Vagina (tissue), 2 donors: Measurements from ENCODE around the gene CD44. TPM values are rescaled to one million over a fixed set of nuclear protein-coding genes. Genes with fewer than 3 reads are reported as not detected.

Experiments used
- DNase-seq, 2 donors: peaks; one replicate each; pipeline ENCODE4 v3.0.0-alpha.2; 2017; ENCODE audit errors: extremely low spot score in 2 of 2
- H3K27ac ChIP-seq: fragments of 200-600 bp; sonication (generic); one replicate; pipeline ENCODE4 v1.5.1; 2019
- H3K27me3 ChIP-seq: fragments of 200-600 bp; sonication (generic); one replicate; pipeline ENCODE4 v1.5.1; 2019
- H3K36me3 ChIP-seq, 2 donors: fragments of 200-600 bp; sonication (generic); one replicate each; pipeline ENCODE4 v1.5.1; 2017 to 2019
- H3K4me1 ChIP-seq: fragments of 200-600 bp; sonication (generic); one replicate; pipeline ENCODE4 v1.5.1; 2019
- H3K4me3 ChIP-seq, 2 donors: fragments of 200-600 bp; sonication (generic); 1 replicate in 1 of 2; 2 replicates in 1 of 2; pipeline ENCODE4 v1.5.1; 2016 to 2019
- H3K9me3 ChIP-seq: fragments of 200-600 bp; sonication (generic); one replicate; pipeline ENCODE4 v1.5.1; 2019
- CTCF ChIP-seq, 3 experiments: fragments of 450-650 bp in 2 of 3; fragments of 200-600 bp in 1 of 3; sonication (generic) in 1 of 3; IDR thresholded peaks; one replicate each; pipeline ENCODE4 v1.5.1; 2017 to 2019; ENCODE audit warnings: antibody characterized with exemption in 3 of 3, mild to moderate bottlenecking in 2 of 3, moderate library complexity in 2 of 3
- POLR2A ChIP-seq, 2 donors: fragments of 450-650 bp; IDR thresholded peaks; one replicate each; pipeline ENCODE4 v1.6.1; 2017; ENCODE audit warnings: antibody characterized with exemption in 2 of 2, mild to moderate bottlenecking in 2 of 2, moderate library complexity in 2 of 2
- POLR2AphosphoS5 ChIP-seq, 2 donors: sonication (generic); formaldehyde crosslinking; IDR thresholded peaks; one replicate each; pipeline ENCODE4 v1.9.0; 2017; ENCODE audit warnings: antibody characterized with exemption in 2 of 2, mild to moderate bottlenecking in 2 of 2, low read depth in 1 of 2; ENCODE audit not compliant: insufficient read depth in 1 of 2
- intact Hi-C: fragments of 100-400 bp; cut with DNase I; formaldehyde crosslinking; loops from one replicate; pipeline ENCODE4 v1.15.1; 2023
- total RNA-seq: library from RNA; depleted of rRNA; stranded (reverse); fragments of >200 nt; gene quantifications from one replicate; pipeline ENCODE4 v1.2.3, GENCODE V29; 2016

CD44 gene
- total RNA-seq, 1 donor from 2014 or later, result 869 TPM

DNA sequence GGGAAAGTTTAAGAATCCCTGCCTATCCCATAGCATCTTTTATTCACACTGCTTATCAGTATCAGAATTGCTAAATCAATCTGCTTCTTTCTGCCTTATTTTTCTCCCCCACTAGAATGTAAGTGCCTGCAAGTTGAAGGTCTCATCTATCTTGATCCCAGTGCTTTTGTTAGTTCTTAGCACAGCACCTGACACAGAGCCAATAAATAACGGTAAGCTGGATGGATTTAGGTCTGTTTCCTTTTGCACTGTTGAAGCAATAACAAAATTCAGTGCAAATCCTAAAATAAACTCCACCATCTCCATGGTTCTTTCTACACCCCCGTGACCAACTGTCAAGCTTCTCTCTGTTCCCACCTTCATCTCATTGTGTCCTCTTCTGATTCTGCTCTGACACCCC lies 36.7 kb upstream of the CD44 start:
- TF ChIP-seq CTCF (IDR thresholded peaks at IDR 0.05) (no peak), POLR2A (IDR thresholded peaks at IDR 0.05) (no peak), POLR2AphosphoS5 (IDR thresholded peaks at IDR 0.05; ENCODE audit: insufficient read depth in 1 of 2, low read depth in 1 of 2) (no peak)
- intact Hi-C loops, result no loop called here
- DNase-seq, result no peak
- no peaks in the 10 kb centered on the region for H3K27me3 ChIP-seq
- H3K9me3 ChIP-seq, result no peaks in the 10 kb centered on the region
- H3K36me3 ChIP-seq, result no peaks in the 10 kb centered on the region
- H3K4me3 ChIP-seq, result no peak overlapping the region
- peaks cover 14% of the 10 kb centered on the region for H3K4me1 ChIP-seq
- H3K27ac ChIP-seq, result no peak overlapping the region

GRCh38 chr11:35103366-35104208 lies 35.4 kb upstream of the CD44 start:
- H3K27me3 ChIP-seq, result no peaks in the 10 kb centered on the region
- no peak for TF ChIP-seq CTCF (IDR thresholded peaks at IDR 0.05)
- no peak for TF ChIP-seq POLR2A (IDR thresholded peaks at IDR 0.05)
- no peak for TF ChIP-seq POLR2AphosphoS5 (IDR thresholded peaks at IDR 0.05; ENCODE audit: insufficient read depth in 1 of 2, low read depth in 1 of 2)
- H3K36me3 ChIP-seq, result no peaks in the 10 kb centered on the region
- intact Hi-C loops, result no loop called here
- H3K4me3 ChIP-seq, result no peak overlapping the region
- no peaks in the 10 kb centered on the region for H3K9me3 ChIP-seq
- H3K4me1 ChIP-seq, result peaks cover 14% of the 10 kb centered on the region
- no peak for DNase-seq
- H3K27ac ChIP-seq, result no peak overlapping the region

DNA sequence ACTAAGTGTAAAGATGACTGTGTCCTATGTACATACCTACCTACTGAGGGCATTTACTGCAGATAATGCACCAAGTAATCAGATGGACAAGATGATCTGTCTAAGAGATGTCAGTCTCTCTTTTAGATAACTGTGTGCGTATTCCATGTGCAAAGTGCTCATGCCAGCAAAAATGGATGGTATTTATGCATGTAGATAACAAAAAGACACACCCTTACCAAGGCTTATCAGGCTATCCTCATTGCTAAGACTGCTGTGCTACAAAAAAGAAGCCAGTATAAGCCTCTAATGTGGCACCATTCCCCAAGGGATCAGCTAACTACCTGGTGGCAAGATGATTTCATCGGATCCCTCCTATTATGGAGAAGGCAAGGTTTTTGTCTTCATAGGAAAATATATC lies 34.3 kb upstream of the CD44 start:
- DNase-seq, result no peak
- intact Hi-C loops, result no loop called here
- no peak overlapping the region for H3K4me3 ChIP-seq
- no peaks in the 10 kb centered on the region for H3K27me3 ChIP-seq
- H3K36me3 ChIP-seq, result no peaks in the 10 kb centered on the region
- H3K9me3 ChIP-seq, result no peaks in the 10 kb centered on the region
- H3K27ac ChIP-seq, result no peak overlapping the region
- peaks cover 6% of the 10 kb centered on the region for H3K4me1 ChIP-seq
- no peak for TF ChIP-seq POLR2AphosphoS5 (IDR thresholded peaks at IDR 0.05; ENCODE audit: insufficient read depth in 1 of 2, low read depth in 1 of 2)
- TF ChIP-seq POLR2A (IDR thresholded peaks at IDR 0.05), result no peak
- no peak for TF ChIP-seq CTCF (IDR thresholded peaks at IDR 0.05)

GRCh38 chr11:35105319-35106079 lies 33.5 kb upstream of the CD44 start:
- no peak overlapping the region for H3K4me3 ChIP-seq
- H3K27ac ChIP-seq, result no peak overlapping the region
- H3K36me3 ChIP-seq, result no peaks in the 10 kb centered on the region
- no peaks in the 10 kb centered on the region for H3K9me3 ChIP-seq
- TF ChIP-seq CTCF (IDR thresholded peaks at IDR 0.05), result no peak
- no peak for TF ChIP-seq POLR2A (IDR thresholded peaks at IDR 0.05)
- no peak for TF ChIP-seq POLR2AphosphoS5 (IDR thresholded peaks at IDR 0.05; ENCODE audit: insufficient read depth in 1 of 2, low read depth in 1 of 2)
- no peak for DNase-seq
- intact Hi-C loops, result no loop called here
- H3K27me3 ChIP-seq, result no peaks in the 10 kb centered on the region
- H3K4me1 ChIP-seq, result peaks cover 3% of the 10 kb centered on the region

- Histone ChIP-seq H3K4me3 (no peak overlapping the region), H3K4me1 (peaks cover 14% of the 10 kb centered on the region), H3K36me3 (no peaks in the 10 kb centered on the region), H3K9me3 (no peaks in the 10 kb centered on the region), H3K27ac (no peak overlapping the region), H3K27me3 (no peaks in the 10 kb centered on the region)
- no peak for DNase-seq
- intact Hi-C loops, result no loop called here
- no peak for TF ChIP-seq POLR2AphosphoS5 (IDR thresholded peaks at IDR 0.05; ENCODE audit: insufficient read depth in 1 of 2, low read depth in 1 of 2)
- no peak for TF ChIP-seq POLR2A (IDR thresholded peaks at IDR 0.05)
- TF ChIP-seq CTCF (IDR thresholded peaks at IDR 0.05), result no peak
Observed at GRCh38 chr11:35106595-35106994, 32.4 kb upstream of the CD44 start.
